HG03095 (cell line): ENCODE measurements around the gene WDR62.
A peak's percentile ranks its signal among the peaks of the same experiment; 100 is the strongest.
"Not testable (repeated sequence)": the region's sequence is repeated elsewhere in the genome, so short reads cannot be mapped to it uniquely, and the experiment has no call there.

Experiments
- ATAC-seq: cut with Tn5 transposase; IDR thresholded peaks from one replicate; pipeline ENCODE4 v1.9.1; 2021; ENCODE audit warnings: moderate library complexity; ENCODE audit not compliant: unreplicated experiment

WDR62 gene

GRCh38 chr19:36032251-36033104, 22.2 kb upstream of the WDR62 start, which contains the start of gene CLIP3:
Gene CLIP3 (minus strand): TSS chr19:36032873. CDS start chr19:36032357, 516 bp downstream.
- no peak for ATAC-seq

GRCh38 chr19:36040495-36040894, 14.2 kb upstream of the WDR62 start:
- no peak for ATAC-seq

DNA sequence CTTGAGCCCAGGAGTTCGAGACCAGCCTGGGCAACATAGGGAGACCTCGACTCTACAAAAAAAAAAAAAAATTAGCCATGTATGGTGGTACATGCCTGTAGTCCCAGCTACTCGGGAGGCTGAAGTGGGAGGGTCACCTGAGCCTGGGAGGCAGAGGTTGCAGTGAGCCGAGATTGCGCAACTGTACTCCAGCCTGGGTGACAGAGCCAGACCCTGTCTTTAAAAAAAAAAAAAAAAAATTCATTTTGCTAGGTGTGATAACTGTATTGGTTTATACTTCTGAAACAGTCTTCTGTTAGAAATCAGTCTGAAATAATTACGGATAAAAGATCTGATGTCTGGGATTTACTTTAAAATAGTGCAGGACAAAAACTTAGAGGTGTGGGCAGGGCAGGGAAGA, 13.6 kb upstream of the WDR62 start:
- not testable (repeated sequence) for ATAC-seq

DNA sequence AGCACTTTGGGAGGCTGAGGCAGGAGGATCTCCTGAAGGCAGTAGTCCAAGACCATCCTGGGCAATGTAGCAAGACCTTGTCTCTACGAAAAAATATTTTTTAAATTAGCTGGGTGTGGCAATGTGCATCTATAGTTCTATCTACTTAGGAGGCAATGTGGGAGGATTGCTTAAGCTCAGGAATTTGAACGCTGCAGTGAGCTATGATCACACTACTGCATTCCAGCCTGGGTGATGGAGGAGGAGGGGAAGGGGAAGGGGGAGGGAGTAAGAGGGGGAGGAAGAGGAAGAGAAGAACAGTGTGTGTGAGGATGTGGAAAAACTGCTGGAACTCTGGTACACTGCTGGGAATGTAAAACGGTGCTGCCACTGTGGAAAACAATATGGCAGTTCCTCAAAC, 12.9 kb upstream of the WDR62 start:
- no peak for ATAC-seq

DNA sequence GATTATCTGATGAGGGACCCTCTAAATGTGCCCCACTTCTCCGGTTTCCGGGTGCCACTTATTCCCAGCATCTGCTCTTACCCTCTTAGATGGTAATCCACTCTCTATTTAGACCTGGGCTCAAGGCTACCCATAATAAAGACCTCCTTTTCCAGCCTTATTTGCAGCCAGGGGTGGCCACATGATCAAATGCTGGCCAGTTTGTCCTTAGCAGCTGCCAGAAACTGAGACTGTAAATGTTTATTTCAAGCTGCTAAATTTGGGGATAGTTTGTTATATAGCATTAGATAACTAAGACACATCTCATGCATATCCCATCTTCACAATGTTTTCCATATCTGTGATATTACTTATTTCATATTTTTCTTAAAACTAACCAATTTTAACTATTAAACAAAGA, 10.7 kb upstream of the WDR62 start:
- ATAC-seq = no peak

GRCh38 chr19:36046443-36047050, 8.2 kb upstream of the WDR62 start:
- ATAC-seq = no peak

DNA sequence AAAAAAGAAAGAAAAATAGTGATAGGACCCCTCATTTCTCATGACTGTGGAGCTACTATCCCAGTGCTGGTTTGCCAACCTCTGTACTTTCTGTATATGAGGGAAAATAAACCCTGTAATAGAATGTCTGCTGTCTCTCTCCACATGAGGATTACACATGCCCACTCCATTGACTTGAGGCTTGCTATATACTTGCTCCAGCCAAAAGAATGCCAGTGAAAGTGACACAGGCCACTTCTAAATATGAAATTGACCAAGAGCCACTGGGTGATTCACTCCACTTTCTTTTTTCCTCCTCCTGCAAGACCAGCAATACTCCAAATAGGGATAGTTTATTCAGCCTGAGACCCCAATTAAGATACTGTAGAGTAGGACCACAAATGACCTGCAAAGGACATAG, 6.9 kb upstream of the WDR62 start:
- no peak for ATAC-seq

DNA sequence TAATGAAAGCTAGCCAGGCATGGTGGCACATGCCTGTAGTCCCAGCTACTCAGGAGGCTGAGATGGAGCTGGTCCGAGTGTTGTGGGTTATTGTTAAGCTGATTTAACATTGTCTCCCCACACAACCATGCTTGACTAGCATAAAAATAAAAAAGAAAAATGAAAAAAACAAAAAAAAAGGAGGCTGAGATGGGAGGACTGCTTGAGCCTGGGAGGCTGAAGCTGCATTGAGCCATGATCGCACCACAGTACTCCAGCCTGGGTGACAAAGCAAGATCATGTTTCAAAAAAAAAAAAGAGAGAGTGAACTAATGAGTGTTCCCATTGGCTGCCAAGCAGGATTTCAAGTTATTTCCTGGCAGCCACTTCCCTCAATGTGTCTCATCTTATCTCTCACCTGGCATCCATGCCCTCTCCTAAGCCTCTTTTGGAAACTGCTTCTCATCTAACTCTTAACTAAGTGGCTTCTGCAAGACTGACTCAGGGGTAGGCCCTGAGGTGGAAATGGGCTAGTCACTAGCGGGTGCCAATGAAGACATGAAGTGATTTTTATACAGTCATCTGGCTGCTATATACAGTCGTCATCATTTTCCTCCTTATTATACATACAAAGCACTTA, 5.5 kb upstream of the WDR62 start:
- ATAC-seq = no peak

- ATAC-seq = no peak
These were observed 3.5 kb upstream of the WDR62 start for GRCh38 chr19:36051236-36051635.

DNA sequence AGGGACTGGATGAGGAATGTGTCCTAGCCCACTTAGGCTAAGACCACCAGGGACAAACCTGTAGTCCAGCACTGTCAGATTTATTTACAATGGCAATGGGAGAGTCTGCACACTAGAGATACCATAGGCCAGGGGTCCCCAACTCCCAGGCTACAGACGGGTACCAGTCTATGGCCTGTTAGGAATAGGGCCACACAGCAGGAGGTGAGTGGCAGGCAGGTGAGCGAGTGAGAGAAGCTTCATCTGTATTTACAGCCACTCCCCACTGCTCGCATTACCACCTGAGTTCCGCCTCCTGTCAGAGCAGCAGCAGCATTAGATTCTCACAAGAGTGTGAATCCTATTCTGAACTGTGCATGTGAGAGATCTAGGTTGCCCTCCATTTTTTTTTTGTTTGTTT, 3.1 kb upstream of the WDR62 start:
- ATAC-seq = no peak

DNA sequence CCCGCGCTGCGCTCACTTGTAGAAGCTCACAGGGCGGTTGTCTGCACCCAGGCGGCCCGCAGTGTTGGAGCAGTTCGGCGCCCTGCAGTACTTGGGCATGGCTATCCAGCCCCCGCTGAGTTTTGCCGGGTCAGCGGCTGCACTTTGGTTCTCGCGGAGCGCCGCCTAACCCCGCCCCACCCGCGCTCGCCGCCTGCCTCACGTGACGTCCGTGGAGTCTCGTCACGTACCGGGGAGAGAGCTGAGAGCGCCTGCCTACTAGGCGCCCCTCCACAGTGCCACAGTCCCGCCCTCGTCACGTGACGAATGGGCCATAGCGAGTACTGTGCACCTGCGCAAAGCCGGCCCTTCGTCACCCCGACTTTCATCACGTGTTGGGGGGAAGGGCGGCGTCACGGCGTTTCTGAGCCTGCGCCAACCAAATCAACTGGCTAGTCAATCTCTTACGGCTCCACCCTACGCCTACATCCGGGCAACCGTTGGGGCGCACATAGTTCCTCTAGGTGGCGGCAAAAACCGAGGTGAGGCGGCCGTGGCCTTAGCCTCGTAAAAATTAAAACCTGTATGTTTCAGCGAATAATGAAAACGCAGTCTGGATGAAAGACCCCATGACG, 471 bp upstream of the WDR62 start, which contains the start of gene THAP8:
TSS of gene THAP8 (minus strand) at position 167 of the 614 bp plus-strand sequence. CDS start at position 99, 68 bp downstream.
- ATAC-seq = peak; percentile 82

GRCh38 chr19:36058481-36059179, 3.9 kb downstream of the WDR62 start:
- no peak for ATAC-seq

GRCh38 chr19:36059180-36059910, 4.6 kb downstream of the WDR62 start:
- ATAC-seq = no peak

- ATAC-seq = no peak
These were observed 5.7 kb downstream of the WDR62 start for GRCh38 chr19:36060430-36060829.

DNA sequence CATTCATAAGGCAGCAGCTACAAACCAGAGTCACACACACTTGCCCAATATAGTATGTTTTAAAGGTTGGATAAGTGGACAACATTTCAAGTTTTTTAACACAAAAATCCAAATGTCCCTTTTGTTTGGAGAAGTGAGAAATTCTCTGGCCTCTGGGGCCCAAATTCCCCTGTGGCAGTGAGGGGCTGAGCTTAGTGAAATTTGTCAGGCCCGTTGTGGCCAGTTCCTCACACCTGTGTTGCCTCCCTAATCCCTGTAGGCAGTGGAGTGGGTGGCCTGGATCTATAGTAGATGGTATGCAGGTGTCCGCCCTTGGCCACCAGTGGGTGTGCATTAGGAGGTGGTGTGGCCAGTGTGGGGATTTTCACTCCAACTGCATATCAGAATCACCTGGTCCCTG, 6.7 kb downstream of the WDR62 start:
- ATAC-seq = no peak

DNA sequence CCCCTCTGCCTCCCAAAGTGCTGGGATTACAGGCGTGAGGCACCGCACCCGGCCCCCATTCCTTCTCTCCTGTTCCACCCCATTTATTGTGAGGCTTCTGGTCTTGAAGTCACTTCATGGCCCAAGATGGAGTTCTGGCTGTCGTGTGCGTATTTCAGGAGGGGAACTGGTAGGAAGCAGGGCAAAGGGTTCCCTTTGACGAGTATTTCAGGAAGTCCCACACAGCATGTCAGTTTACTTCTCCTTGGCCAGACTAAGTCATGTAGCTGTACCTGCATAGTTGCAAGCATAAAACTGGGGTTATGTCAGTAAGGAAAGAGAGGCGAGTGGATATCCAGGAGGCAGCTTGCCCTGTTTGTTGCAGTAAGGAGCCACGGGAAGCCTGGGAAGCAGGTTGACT, 10.1 kb downstream of the WDR62 start:
- no peak for ATAC-seq

DNA sequence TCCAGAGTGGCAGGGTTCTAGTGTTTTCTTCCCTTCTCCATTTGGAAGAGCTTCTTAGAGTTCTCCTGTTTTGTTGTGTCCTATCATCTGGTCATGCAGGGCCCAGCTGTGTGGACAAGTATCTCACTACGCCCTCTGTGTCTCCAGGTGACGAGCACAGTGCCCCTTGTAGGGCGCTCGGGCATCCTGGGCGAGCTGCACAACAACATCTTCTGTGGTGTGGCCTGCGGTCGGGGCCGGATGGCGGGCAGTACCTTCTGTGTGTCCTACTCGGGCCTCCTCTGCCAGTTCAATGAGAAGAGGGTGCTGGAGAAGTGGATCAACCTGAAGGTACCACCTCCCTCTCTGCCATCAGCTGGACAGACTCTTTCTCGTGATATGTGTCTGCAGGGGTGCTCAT, 13.0 kb downstream of the WDR62 start:
- ATAC-seq = no peak

DNA sequence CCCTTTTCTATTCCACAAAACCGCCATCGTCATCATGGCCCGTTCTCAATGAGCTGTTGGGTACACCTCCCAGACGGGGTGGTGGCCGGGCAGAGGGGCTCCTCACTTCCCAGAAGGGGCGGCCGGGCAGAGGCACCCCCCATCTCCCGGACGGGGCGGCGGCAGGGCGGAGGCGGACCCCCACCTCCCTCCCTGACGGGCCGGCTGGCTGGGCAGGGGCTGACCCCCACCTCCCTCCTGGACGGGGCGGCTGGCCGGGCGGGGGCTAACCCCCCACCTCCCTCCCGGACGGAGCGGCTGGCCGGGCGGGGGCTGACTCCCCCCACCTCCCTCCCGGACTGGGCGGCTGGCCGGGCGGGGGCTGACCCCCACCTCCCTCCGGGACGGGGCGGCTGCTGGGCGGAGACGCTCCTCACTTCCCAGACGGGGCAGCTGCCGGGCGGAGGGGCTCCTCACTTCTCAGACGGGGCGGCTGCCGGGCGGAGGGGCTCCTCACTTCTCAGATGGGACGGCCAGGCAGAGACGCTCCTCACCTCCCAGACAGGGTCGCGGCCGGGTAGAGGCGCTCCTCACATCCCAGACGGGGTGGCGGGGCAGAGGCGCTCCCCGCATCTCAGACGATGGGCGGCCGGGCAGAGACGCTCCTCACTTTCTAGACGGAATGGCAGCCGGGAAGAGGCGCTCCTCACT, 14.3 kb downstream of the WDR62 start:
- not testable (repeated sequence) for ATAC-seq

DNA sequence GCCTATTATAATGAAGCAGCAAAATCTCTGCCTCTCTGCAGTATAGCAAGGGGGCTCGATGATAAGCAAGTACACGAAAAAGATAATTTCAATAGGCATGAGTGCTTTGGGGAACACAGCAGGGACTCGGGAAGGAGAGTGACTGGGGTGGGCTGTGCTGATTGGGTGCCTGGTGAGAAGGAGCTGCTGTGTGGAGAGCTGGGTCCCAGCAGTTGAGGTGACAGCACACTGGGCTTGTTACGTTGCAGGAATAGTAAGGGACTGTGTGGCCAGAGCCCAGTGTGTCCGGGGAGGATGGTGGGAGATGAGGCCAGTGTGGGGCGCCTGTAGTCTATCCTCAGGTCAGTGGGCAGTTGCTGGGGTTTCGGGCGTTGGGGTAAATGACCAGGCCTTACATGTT, 17.4 kb downstream of the WDR62 start:
- ATAC-seq = no peak
